HEK293T (cell line): Measurements from ENCODE around the gene NSUN4.

Source experiments
- ARNT ChIP-seq: fragments of 450-650 bp; IDR thresholded peaks from 2 replicates; pipeline ENCODE4 v1.6.1; 2017; ENCODE audit warnings: mild to moderate bottlenecking
- ELF4 ChIP-seq: fragments of 450-650 bp; IDR thresholded peaks from 2 replicates; pipeline ENCODE4 v1.6.1; 2017; ENCODE audit warnings: antibody characterized with exemption
- FOXA1 ChIP-seq: fragments of 450-650 bp; IDR thresholded peaks from 2 replicates; pipeline ENCODE4 v1.6.1; 2016; ENCODE audit warnings: mild to moderate bottlenecking
- FOXK2 ChIP-seq: fragments of 450-650 bp; IDR thresholded peaks from 2 replicates; pipeline ENCODE4 v1.6.1; 2016; ENCODE audit warnings: mild to moderate bottlenecking
- HDGF ChIP-seq: fragments of 450-650 bp; IDR thresholded peaks from 2 replicates; pipeline ENCODE4 v1.6.1; 2017; ENCODE audit warnings: antibody characterized with exemption, borderline replicate concordance
- SP1 ChIP-seq: fragments of 450-650 bp; IDR thresholded peaks from 2 replicates; pipeline ENCODE4 v1.6.1; 2017
- ZNF384 ChIP-seq: fragments of 450-650 bp; IDR thresholded peaks from 2 replicates; pipeline ENCODE4 v1.6.1; 2016

DNA sequence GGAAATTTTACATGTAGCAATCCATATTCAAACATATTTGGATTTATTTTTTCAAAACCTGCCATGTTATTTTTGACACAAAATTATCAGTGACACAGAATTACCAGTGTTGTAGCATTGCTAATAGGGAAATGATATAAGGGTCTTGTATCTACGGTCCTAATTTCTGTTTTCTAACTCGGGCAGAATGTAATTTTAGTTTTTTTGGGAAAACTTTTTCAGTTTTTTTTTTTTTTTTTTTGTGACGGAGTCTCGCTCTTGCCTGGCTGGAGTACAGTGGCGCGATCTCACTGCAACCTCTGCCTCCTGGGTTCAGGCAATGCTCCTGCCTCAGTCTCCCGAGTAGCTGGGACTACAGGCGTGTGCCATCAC, 34.5 kb upstream of the NSUN4 start:
- TF ChIP-seq ZNF384, result peak; percentile 74
- no peak for TF ChIP-seq SP1
- TF ChIP-seq ELF4, result no peak
- no peak for TF ChIP-seq ARNT
- no peak for TF ChIP-seq HDGF
- TF ChIP-seq FOXA1, result no peak
- no peak for TF ChIP-seq FOXK2
